OCI-LY1 (cell line): ENCODE measurements around the gene CDH13.

ENCODE experiments used
- EZH2 ChIP-seq: fragments of 200-600 bp; sonication (generic), shearing (Covaris generic); IDR thresholded peaks from 2 replicates; pipeline ENCODE4 v1.8.0; 2017; ENCODE audit warnings: borderline replicate concordance, mixed run types, mild to moderate bottlenecking, antibody characterized with exemption, low read length, moderate library complexity, mixed read lengths
- TF ChIP-seq, protein P1 (sequence below): fragments of 200-600 bp; sonication (generic), shearing (Covaris generic); IDR thresholded peaks from 2 replicates; pipeline ENCODE4 v1.5.1; 2017; ENCODE audit warnings: mild to moderate bottlenecking, antibody characterized with exemption, low read length, moderate library complexity, mixed read lengths

DNA sequence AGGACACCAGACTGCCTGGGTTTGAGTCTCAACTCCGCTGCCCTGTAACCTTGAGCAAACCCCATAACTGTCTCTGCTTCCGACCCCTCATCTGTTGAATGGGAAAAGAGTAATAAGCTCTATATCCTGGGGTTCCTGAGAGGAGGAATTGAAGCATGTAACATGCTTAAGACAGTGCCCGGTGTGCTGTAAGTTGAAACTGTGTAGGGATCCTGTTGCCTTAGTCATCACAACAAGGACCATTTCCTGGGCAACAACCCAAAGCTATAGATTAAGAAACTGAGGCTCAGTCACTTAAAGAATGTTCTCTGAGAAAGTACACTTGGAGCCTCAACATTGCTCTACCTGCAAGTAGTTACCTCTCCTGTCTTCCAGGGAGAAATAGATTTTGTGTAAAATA, 23.0 kb downstream of the CDH13 start:
- TF ChIP-seq, protein P1, sequence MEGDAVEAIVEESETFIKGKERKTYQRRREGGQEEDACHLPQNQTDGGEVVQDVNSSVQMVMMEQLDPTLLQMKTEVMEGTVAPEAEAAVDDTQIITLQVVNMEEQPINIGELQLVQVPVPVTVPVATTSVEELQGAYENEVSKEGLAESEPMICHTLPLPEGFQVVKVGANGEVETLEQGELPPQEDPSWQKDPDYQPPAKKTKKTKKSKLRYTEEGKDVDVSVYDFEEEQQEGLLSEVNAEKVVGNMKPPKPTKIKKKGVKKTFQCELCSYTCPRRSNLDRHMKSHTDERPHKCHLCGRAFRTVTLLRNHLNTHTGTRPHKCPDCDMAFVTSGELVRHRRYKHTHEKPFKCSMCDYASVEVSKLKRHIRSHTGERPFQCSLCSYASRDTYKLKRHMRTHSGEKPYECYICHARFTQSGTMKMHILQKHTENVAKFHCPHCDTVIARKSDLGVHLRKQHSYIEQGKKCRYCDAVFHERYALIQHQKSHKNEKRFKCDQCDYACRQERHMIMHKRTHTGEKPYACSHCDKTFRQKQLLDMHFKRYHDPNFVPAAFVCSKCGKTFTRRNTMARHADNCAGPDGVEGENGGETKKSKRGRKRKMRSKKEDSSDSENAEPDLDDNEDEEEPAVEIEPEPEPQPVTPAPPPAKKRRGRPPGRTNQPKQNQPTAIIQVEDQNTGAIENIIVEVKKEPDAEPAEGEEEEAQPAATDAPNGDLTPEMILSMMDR, result no peak
- TF ChIP-seq EZH2, result no peak
